Measurements from ENCODE around the gene TCEAL7.

DNA sequence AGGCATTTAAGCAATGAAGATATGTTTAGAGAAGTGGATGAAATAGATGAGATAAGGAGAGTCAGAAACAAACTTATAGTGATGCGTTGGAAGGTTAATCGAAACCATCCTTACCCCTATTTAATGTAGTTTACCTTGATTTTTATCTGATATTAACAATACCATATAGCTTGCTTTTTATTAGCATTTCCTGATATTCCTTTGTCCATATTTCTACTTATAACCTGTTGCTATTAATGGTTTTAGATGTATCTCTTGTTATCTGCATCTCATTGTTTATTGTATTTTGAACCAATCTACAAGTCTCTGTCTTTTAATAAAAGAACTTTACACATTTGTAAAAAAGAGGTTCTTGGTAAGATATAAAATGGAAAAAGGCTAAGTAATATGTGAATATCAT is 27.8 kb downstream of the TCEAL7 start:
- TF ChIP-seq, protein P1, sequence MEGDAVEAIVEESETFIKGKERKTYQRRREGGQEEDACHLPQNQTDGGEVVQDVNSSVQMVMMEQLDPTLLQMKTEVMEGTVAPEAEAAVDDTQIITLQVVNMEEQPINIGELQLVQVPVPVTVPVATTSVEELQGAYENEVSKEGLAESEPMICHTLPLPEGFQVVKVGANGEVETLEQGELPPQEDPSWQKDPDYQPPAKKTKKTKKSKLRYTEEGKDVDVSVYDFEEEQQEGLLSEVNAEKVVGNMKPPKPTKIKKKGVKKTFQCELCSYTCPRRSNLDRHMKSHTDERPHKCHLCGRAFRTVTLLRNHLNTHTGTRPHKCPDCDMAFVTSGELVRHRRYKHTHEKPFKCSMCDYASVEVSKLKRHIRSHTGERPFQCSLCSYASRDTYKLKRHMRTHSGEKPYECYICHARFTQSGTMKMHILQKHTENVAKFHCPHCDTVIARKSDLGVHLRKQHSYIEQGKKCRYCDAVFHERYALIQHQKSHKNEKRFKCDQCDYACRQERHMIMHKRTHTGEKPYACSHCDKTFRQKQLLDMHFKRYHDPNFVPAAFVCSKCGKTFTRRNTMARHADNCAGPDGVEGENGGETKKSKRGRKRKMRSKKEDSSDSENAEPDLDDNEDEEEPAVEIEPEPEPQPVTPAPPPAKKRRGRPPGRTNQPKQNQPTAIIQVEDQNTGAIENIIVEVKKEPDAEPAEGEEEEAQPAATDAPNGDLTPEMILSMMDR (IDR thresholded peaks at IDR 0.05): no peak
- TF ChIP-seq POLR2A (IDR thresholded peaks at IDR 0.05): no peak

All from right lobe of liver (tissue), 4 donors.